Measurements from ENCODE around the gene FALEC. TPM values are rescaled to one million over a fixed set of nuclear protein-coding genes. Genes with fewer than 3 reads are reported as not detected.

The FALEC gene
- total and polyA plus RNA-seq, 2 donors from 2014 or later, result not detected

DNA sequence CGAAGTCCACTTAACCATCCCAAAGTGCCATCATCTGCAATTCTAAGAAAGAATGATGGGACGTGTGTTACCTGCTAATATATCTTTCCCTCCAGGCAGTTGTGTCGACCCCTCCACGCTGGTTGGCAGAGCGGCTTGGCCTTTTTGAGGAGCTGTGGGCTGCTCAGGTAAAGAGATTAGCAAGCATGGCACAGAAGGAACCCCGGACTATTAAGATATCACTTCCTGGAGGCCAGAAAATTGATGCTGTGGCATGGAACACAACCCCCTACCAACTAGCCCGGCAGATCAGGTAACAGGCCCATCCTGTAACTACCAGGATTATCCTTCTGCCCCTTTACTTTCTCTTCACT, 27.8 kb upstream of the FALEC start:
- DNase-seq (no peak), FAIRE-seq (no peak)
- TF ChIP-seq, protein P1, sequence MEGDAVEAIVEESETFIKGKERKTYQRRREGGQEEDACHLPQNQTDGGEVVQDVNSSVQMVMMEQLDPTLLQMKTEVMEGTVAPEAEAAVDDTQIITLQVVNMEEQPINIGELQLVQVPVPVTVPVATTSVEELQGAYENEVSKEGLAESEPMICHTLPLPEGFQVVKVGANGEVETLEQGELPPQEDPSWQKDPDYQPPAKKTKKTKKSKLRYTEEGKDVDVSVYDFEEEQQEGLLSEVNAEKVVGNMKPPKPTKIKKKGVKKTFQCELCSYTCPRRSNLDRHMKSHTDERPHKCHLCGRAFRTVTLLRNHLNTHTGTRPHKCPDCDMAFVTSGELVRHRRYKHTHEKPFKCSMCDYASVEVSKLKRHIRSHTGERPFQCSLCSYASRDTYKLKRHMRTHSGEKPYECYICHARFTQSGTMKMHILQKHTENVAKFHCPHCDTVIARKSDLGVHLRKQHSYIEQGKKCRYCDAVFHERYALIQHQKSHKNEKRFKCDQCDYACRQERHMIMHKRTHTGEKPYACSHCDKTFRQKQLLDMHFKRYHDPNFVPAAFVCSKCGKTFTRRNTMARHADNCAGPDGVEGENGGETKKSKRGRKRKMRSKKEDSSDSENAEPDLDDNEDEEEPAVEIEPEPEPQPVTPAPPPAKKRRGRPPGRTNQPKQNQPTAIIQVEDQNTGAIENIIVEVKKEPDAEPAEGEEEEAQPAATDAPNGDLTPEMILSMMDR (IDR thresholded peaks at IDR 0.05; ENCODE audit: borderline replicate concordance, extremely low read depth, insufficient read depth), result no peak
- Histone ChIP-seq H3K4me3 (ENCODE audit: low read length in 3 of 3) (peak overlapping the region; percentile 74 to 98 (median 97)), H3K9me3 (ENCODE audit: control insufficient read depth in 2 of 3, insufficient read depth in 1 of 3, low read length in 3 of 3) (no peaks in the 10 kb centered on the region), H3K36me3 (ENCODE audit: control insufficient read depth in 2 of 3, insufficient read depth in 3 of 3, low read length in 3 of 3) (peaks cover 4 to 15% (median 11%) of the 10 kb centered on the region in 3 donors), H3K9ac (ENCODE audit: low read length in 3 of 3) (peak overlapping the region; percentile 83 to 93 (median 86)), H3K27me3 (ENCODE audit: control insufficient read depth, insufficient read depth, low read length) (no peaks in the 10 kb centered on the region), H3K4me1 (ENCODE audit: control insufficient read depth in 2 of 3, insufficient read depth in 2 of 3, low read depth in 1 of 3, low read length in 3 of 3) (peaks cover 0 to 5% (median 0%) of the 10 kb centered on the region in 3 donors), H3K27ac (ENCODE audit: low read depth in 2 of 2, low read length in 2 of 2) (peak overlapping the region in 1 of 2 donors; percentile 20)
- intact Hi-C loops (cut with DNase I), result no loop called here

DNA sequence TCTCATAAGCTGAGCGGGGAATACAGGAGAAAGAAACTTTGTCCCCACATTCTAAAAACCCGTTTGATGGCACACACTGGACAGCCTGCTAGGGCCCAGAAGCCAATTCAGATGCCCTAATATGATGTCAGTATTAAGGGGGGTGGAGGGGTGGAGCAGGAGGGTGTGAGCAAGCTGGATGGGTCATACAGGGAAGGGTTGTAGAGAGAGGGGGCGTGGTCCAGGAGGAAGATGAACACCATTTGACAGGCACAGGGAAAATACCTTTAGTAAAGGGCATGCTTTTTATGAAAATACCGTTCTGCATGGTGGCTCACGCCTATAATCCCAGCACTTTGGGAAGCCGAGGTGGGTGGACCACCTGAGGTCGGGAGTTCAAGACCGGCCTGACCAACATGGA, 22.4 kb upstream of the FALEC start:
- no peaks in the 10 kb centered on the region for H3K9me3 ChIP-seq (ENCODE audit: control insufficient read depth in 2 of 3, insufficient read depth in 1 of 3, low read length in 3 of 3)
- no peak overlapping the region for H3K27ac ChIP-seq (ENCODE audit: low read depth in 2 of 2, low read length in 2 of 2)
- TF ChIP-seq, protein P1 (IDR thresholded peaks at IDR 0.05; ENCODE audit: borderline replicate concordance, extremely low read depth, insufficient read depth), result no peak
- H3K27me3 ChIP-seq (ENCODE audit: control insufficient read depth, insufficient read depth, low read length), result no peaks in the 10 kb centered on the region
- no peak for DNase-seq
- H3K36me3 ChIP-seq (ENCODE audit: control insufficient read depth in 2 of 3, insufficient read depth in 3 of 3, low read length in 3 of 3), result peaks cover 4 to 23% (median 19%) of the 10 kb centered on the region in 3 donors
- H3K4me1 ChIP-seq (ENCODE audit: control insufficient read depth in 2 of 3, insufficient read depth in 2 of 3, low read depth in 1 of 3, low read length in 3 of 3), result no peaks in the 10 kb centered on the region
- no peak overlapping the region for H3K9ac ChIP-seq (ENCODE audit: low read length in 3 of 3)
- no peak overlapping the region for H3K4me3 ChIP-seq (ENCODE audit: low read length in 3 of 3)
- intact Hi-C loops (cut with DNase I), result no loop called here
- FAIRE-seq, result no peak

DNA sequence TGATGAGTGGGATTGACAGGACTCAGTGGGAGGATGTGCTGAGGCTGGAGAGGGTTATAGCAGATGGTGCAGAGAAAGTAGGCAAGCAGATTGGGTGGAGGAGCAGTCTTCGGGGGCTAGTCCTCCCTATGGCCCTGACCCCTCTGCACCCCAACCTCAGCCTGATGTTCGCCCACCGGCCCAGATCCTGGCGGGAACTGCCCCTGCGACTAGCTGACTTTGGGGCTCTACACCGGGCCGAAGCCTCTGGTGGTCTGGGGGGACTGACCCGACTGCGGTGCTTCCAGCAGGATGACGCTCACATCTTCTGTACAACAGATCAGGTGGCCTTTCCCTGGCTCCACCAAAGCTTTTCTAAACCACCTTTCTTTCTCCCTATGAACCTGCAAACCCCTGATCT, 17.2 kb upstream of the FALEC start:
- Histone ChIP-seq H3K36me3 (ENCODE audit: control insufficient read depth in 2 of 3, insufficient read depth in 3 of 3, low read length in 3 of 3) (peaks cover 0 to 15% (median 10%) of the 10 kb centered on the region in 3 donors), H3K9me3 (ENCODE audit: control insufficient read depth in 2 of 3, insufficient read depth in 1 of 3, low read length in 3 of 3) (no peaks in the 10 kb centered on the region), H3K27ac (ENCODE audit: low read depth in 2 of 2, low read length in 2 of 2) (no peak overlapping the region), H3K4me1 (ENCODE audit: control insufficient read depth in 2 of 3, insufficient read depth in 2 of 3, low read depth in 1 of 3, low read length in 3 of 3) (no peaks in the 10 kb centered on the region), H3K4me3 (ENCODE audit: low read length in 3 of 3) (no peak overlapping the region), H3K9ac (ENCODE audit: low read length in 3 of 3) (no peak overlapping the region), H3K27me3 (ENCODE audit: control insufficient read depth, insufficient read depth, low read length) (no peaks in the 10 kb centered on the region)
- TF ChIP-seq, protein P1 (IDR thresholded peaks at IDR 0.05; ENCODE audit: borderline replicate concordance, extremely low read depth, insufficient read depth), result no peak
- intact Hi-C loops (cut with DNase I), result no loop called here
- DNase-seq (peak in 1 of 5 donors; percentile 29), FAIRE-seq (no peak)

DNA sequence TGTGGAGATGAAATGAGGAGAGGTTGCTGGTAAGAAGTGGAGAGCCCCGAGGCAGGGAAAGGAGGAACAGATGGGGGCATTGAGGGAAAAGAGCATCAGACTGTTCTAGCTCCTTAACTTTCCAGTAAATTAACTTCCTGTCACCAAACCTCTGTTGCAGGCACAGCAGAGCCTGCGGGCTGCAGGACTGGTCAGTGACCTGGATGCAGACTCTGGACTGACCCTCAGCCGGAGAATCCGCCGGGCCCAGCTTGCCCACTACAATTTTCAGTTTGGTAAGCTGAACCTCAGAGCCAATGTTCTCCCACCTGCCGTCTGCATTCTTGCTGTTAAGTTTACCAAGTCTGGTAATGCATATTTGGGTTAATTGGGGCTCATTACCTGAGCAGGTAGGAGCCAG, 10.1 kb upstream of the FALEC start:
- TF ChIP-seq, protein P1 (IDR thresholded peaks at IDR 0.05; ENCODE audit: borderline replicate concordance, extremely low read depth, insufficient read depth), result no peak
- Histone ChIP-seq H3K9me3 (ENCODE audit: control insufficient read depth in 2 of 3, insufficient read depth in 1 of 3, low read length in 3 of 3) (no peaks in the 10 kb centered on the region), H3K4me1 (ENCODE audit: control insufficient read depth in 2 of 3, insufficient read depth in 2 of 3, low read depth in 1 of 3, low read length in 3 of 3) (no peaks in the 10 kb centered on the region), H3K27me3 (ENCODE audit: control insufficient read depth, insufficient read depth, low read length) (no peaks in the 10 kb centered on the region), H3K4me3 (ENCODE audit: low read length in 3 of 3) (no peak overlapping the region), H3K36me3 (ENCODE audit: control insufficient read depth in 2 of 3, insufficient read depth in 3 of 3, low read length in 3 of 3) (peaks cover 2 to 19% (median 15%) of the 10 kb centered on the region in 3 donors), H3K27ac (ENCODE audit: low read depth in 2 of 2, low read length in 2 of 2) (no peak overlapping the region), H3K9ac (ENCODE audit: low read length in 3 of 3) (no peak overlapping the region)
- intact Hi-C loops (cut with DNase I), result no loop called here
- no peak for FAIRE-seq
- DNase-seq, result peak in 1 of 5 donors; percentile 49

All from kidney (tissue), 14 donors.